A673 (cell line): ENCODE measurements around the gene URB1.

Experiments
- EZH2 ChIP-seq: fragments of 200-600 bp; sonication (generic); IDR thresholded peaks from 2 replicates; pipeline ENCODE4 v1.6.1; 2017; ENCODE audit warnings: borderline replicate concordance, low read depth, mild to moderate bottlenecking, mixed read lengths, antibody characterized with exemption, low read length; ENCODE audit not compliant: poor library complexity, severe bottlenecking
- TF ChIP-seq, protein P1 (sequence below): fragments of 300-800, 200-600 bp; sonication (generic); conservative IDR thresholded peaks from 2 replicates; pipeline ENCODE4 v1.5.1; 2017; ENCODE audit warnings: low read depth, mild to moderate bottlenecking, antibody characterized with exemption, low read length, moderate library complexity, mixed read lengths

GRCh38 chr21:32346951-32347350 is 45.9 kb downstream of the URB1 start:
- TF ChIP-seq, protein P1, sequence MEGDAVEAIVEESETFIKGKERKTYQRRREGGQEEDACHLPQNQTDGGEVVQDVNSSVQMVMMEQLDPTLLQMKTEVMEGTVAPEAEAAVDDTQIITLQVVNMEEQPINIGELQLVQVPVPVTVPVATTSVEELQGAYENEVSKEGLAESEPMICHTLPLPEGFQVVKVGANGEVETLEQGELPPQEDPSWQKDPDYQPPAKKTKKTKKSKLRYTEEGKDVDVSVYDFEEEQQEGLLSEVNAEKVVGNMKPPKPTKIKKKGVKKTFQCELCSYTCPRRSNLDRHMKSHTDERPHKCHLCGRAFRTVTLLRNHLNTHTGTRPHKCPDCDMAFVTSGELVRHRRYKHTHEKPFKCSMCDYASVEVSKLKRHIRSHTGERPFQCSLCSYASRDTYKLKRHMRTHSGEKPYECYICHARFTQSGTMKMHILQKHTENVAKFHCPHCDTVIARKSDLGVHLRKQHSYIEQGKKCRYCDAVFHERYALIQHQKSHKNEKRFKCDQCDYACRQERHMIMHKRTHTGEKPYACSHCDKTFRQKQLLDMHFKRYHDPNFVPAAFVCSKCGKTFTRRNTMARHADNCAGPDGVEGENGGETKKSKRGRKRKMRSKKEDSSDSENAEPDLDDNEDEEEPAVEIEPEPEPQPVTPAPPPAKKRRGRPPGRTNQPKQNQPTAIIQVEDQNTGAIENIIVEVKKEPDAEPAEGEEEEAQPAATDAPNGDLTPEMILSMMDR, result no peak
- TF ChIP-seq EZH2, result no peak
